ENCODE results near the gene GLMP.

DNA sequence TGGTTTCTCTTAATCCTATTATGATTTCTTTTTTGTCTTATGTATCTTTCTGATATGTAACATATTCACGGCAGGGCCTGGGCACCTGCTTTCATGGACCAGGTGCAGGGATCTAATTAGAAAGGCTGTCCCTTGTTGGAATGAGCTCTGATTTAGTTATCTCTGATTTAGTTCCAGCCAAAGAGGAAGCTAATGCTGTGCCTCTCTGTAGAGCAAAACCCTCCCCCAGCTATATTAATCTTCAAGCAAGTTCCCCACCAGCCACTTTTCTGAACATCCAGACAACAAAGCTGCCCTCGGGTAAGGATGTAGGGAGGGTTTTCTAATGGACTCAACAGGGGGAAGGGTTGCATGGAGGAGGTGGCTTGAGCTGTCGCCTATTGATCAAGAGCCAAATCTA lies 48.9 kb upstream of the GLMP start:
- TF ChIP-seq POLR2A (IDR thresholded peaks at IDR 0.05; ENCODE audit: low read depth, low read length) (no peak), POLR2AphosphoS5 (IDR thresholded peaks at IDR 0.05; ENCODE audit: low read depth, low read length) (no peak), SPI1 (IDR thresholded peaks at IDR 0.05; ENCODE audit: low read depth, low read length) (no peak)
